GM18867 (cell line): ENCODE measurements around the gene RASSF4.

Source experiments
- ATAC-seq: cut with Tn5 transposase; IDR thresholded peaks from one replicate; pipeline ENCODE4 v1.9.1; 2021; ENCODE audit warnings: mild to moderate bottlenecking, moderate library complexity; ENCODE audit not compliant: unreplicated experiment

Gene RASSF4

DNA sequence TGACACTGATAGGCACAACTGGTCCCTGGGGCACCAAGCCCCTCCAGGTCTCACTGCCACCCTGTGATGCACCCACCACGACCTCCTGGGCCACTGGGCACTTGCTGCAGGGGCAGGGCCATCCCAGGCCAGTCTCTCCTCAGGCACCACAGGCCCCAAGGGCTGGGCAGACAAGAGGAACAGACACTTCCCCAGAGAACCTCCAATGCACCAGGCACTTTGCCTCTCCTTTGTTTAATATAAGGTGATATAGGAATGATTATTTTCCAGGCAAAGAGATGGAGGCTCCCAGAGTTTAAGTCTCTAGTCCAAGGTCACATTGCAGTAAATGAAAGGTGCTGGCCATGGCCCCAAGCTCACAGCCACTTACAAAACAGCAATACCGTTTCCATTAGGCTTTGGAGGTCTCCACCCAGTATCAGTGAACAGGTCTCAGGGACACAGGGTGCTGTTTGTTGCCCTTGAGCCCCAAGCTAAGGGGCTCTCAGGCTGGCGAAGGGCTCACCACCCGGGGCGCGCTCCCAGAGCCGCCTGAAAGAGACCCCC is 14.6 kb downstream of the RASSF4 start:
- peak; percentile 5 for ATAC-seq

DNA sequence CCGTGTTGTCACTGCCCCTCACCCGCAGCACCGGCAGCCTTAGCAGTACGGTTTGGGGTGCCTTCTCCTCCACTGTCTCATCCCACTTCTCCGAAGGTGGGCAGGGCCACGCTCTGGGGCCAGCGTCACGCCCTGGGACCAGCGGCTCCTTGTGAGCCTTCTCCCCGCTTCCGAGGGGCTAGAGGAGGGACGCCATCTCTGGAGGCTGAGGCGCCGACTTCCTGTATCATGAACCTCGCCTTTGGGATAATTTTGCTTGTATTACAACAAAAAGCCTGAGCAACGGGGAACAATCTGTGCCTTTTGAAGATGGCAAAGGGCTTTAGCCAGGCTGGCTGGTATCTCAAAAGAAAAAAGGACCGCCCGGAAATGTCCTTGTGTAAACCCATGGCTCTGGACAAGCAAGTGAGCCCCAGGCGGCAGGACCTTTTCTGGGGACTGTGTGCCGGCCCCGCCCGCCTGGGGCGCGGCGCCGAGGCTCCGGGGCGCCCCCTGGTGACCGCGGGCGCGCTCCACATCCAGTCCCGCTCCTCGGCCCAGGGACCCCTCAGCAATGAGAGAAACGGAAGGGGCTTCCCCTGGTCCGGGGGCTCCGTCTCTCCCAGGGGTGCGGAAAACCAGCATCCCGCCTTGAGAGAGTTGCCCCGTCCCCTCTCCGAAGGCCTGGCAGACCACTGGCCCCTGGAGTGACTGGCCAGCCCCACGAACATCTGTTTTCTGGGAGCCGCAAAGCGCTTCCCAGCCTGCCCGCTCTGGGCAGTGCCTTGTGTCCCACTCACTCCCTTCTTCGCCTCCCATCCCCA is 15.2 kb downstream of the RASSF4 start:
- ATAC-seq = peak; percentile 83

DNA sequence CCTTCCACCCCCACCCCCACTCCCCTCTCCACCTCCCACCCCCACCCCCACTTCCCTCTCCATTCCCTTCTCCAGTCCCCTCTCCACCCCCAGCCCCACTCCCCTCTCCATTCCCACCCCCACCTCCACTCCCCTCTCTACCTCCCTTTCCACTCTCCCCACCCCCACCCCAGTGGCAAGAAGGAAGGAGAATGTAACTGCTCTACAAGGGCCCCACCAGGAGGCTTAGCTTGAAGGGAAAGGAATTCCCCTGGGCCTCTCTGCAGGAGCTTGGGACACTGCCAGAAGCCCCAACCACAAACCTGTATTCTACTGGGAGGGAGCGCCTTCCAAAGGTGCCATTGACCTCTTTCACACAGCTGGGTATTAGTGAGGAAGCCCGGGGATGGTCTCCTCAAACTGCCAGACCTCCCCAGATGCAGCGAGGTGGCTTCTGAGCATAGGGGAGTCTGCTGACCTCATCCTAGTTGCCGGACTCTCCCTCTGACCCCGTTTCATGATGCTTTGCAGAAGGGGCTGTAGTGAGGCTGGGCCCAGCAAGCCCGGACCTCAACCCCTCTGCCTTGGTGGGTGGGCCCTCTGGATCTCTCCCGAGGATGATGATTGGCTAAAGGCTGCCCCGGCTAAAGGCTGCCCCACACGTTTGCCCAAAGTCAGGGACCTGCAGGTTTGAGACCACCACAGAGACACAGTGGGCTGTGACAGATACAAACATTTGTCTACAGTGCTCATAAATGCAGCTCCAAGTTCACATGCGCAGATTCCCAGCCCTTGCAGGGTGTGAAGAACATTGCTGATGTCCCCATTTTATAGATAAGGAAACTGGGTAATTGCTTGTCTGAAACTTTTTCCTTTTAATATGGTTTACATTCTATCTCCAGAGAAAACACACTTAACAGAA is 16.1 kb downstream of the RASSF4 start:
- ATAC-seq = no peak

DNA sequence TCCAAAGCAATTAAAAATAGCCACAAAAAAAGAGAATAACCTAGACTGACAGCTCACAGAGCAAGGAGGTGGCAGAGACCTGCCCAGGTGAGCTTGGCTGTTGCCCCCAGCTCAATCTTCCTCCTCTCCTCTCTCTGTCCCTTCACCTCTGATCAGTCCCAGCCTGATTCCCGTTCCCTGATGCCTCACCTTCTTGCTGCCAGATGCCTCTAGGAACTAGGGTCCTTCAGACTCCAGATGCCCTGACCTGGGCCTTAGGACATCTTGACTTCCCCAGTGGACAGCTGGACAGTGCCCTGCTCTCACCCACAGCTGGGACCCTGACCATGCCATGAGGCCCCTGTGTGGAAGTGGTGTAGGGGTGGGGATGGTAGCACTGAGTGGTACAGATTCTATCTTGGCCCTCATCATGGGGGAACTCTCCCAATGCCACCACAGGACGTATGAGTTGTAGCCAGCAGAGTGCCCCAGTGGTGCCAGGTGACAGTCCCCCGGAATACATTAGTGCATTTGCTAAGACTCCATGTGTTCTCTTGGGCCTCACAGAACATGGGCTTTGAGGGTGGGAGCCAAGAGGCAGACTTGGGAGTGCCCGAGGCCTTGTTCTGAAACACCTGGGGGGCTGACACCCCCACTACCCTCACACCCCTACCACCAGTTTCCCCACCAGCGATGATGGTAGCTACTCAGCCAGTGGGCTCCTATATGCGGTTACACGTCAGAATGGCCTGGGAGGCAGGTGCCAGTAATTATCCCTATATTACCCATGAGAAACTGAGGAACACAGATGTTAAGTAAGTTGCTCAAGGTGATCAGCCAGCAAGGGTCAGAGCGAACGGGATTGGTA is 17.0 kb downstream of the RASSF4 start:
- no peak for ATAC-seq

DNA sequence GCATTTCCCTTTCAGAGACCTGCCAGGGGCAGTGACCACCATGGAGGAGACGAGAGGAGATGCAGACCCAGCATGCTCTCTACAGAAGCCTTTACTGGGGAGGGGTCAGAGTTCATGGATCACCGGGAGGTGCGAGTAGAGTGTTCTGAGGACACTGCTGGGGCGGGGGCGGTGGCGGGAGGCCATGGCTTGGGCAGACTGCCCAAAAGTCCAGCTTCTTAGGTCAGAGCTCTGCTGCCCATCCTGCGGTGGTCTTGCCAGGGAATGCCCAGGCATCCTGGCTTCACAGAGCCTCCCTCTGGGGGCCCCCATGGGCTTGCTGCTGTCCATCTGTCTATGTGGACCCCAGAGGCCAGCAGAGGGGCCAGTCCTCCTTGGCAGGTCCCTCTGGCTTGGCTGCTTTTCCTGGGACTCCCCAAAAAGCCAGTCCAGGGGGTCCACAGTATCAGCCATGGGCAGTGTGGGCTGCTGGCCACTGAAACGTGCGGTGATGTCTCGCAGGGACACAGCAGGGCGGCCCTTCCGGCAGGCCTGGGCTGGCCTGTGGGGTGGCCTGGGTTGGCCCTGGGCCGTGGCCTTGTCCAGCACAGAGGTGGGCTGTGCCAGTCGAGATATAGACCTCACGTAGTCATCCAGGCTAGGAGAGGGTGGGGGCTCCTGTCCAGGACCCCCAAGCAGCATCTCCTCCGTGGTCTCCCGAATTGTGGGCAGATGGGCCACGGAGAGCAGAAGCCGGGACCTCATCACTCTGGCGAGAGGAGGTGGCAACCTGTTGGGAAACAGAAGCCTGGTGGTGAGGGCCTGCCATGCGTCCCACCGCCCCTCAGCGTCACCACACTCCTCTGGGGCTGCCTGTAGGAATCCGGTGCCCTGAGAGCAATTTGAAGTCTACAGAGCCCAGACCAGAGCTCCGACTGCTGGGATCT is 17.9 kb downstream of the RASSF4 start:
- ATAC-seq = no peak

DNA sequence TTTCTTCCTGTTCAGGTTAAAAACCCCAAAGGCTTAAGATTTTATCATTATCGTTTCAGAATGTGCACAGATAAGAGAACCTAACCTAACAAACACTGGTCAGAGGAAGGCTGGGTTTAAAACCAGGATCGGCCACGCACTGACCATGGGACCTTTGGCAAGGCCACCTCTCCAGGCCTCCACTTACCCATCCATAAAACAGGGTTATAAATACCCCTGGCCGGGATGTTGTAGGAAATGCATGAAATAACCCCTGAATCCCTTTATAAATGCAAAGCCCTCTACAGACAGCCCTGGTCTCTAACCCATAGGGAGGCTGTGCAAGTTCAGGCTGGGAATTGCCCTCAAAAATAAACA is 18.6 kb downstream of the RASSF4 start:
- no peak for ATAC-seq

DNA sequence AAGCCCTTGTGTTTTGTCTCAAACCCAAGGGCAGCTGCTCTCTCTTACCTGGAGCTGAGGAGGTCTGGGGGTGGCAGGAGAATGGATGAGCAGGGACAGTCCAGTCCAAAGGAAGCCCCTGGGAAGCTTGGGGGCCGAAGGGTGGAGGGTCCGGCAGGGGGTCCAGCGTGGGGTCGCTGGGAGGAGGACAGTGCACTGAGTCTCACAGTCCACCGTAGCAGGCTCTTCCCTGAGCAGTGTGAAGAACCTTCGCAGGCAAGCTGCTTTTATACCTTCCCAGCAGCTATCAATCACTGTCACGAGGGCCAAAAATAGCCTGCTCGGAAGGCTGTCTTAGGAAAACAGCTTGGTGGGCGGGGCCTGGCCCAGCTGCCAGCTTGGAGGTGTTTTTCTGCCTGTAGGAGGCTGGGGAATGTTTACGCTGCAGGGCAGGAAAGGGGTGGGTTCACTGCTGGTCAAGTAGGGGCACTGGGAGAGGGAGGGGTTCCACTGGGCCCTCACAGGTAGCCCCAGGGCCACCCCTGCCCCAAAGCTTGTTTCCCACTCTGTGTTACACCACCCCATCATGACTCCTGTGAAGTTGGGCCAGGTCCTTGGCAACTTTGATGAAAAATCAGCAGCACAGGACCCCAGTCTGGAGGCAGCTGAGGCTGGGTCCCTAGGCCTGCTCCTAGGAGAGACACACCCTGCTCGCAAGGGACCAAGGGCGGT is 19.1 kb downstream of the RASSF4 start, which contains the start of gene DEPP1:
Gene DEPP1, minus strand, starts transcription at position 240 of the 711 bp plus-strand sequence. CDS start 779 bp downstream, outside the sequence.
- no peak for ATAC-seq

DNA sequence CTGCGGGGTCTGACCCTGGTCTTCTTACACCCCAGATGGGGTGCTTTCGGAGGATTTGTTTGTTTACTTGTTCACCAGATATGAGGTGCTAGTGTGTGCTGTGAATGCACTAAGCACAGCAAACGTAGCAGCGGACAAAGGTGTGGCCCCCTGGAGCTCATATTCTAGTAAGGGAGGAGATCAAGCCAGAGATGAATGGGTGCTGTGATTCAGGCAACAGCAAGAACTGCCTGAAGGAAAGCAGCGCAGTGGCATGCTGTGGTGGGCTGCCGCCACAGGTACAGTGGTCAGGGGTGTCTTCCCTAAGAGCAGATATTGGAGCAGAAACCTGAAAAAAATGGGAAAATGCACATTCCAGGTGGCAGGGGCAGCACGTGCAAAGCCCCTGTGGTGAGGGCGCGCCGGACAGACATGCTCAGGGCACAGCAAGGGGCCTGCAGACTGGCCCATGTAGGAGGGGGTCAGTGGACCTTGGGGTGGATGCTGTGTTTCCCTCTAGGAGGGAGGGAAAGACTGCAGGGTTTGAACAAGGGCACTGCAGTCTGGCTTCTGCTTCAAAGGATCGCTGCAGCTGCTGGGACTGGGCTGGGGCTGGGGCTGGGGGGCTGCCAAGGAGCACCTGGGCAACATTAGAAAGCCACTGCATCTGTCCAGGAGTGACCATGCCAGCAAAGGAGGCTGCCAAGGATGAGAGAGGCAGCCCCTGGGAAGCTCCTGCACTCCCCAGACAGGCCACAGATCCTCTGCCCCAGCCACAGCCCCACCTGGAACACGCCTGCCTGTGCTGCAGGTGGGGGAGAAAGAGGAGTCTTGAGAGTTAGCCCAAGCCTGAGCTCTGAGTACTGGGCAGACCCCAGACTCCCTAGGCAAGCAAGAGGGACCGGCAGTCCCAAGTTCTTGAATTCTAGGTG is 19.9 kb downstream of the RASSF4 start:
- ATAC-seq = no peak

DNA sequence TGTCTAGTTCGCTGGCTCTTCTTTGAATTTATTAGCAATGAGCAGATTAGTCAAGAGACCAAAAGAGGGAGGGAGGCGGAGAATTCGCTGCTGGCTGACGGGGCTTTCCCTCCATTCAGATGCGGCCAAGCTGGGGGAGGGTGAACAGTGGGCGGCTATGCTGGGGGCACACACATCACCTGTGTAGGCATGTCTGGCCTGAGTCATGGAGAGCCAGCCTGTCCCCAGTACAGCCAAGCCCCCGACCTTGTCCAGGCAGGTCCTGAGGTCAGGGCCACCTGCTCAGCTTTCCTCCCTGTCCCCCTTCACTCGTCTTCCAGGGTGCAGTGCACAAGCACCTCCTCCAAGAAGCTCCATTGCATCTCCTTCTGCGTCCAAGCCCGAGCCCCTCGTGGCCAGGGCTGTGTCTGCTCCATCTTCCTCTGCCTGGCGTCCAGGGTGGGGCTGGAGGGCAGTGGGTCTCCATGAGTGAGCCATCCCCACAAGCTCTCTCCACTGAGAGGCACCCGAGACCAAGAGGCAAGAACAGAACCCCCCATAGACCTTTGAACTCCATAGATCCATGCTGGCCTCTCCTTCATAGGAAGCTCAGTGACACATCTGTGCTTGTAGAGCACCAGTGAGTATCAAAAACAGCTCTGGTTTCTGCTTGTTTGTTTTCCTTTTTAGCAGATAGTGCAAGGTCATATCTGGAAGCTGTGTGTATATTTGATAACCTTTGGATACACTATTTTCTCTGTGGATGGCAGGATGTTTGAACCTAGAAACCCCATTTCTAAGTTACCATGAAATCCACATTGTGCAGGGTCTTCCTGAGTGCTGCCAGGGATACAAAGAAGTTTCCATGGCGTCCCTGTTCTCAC is 20.9 kb downstream of the RASSF4 start:
- no peak for ATAC-seq

DNA sequence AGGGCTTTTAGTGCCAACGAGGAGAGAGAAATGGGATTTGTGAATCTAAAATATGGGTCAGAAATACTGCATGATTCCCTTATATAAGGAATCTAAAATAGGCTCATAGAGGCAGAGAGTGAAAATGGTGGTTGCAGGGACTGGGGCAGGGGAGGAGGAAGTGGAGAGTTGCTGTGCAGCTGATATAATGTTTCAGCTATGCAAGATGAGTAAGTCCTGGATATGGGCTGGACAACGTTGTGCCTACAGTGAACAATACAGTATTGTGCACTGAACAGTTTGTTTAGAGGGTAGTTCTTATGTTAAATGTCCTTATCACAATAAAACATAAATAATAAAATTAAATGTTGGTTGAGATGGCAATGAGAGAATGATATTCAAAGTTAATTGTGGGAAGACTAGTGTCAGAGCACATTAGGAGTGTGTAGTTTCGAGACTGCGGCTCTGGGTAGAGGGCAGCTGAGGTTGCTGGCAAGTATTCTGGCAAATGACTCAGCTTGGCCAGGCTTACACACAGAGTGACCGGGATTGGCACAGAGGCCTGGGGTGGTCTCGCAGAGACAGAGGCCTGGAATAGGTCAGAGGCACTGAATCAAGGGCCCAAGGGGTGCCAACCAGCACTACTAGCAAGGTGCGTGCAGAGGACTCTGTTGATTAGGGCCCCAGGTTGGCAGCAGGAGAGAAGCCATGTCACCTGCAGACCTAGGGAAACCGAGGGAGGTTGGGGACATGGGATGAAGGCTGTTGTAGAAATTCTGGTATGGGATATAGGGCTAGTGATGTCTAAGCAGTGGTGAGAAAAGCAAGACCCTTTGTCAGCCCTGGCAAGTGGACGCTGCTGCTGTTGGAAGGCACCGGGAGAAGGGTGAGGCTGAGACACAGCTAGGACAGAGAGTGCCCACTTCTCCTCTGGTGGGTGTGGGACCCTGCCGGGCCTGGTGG is 21.8 kb downstream of the RASSF4 start:
- ATAC-seq = peak; percentile 55

DNA sequence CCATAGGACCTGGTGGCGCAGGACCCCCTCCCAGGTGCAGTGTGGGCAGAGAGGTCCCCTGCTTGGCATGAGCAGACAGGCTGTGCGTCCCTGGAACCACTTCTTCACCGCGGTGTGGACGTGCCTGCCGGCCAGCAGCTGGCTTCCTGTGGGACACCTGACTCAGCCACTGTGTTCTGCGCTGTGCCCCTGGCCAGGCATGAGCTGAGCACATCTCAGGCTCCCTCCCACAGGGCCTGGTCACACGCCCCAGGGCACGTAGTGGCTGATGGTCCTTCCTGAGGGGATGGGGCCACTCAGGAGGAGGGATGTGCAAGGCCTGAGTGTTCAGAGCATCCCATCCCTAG is 22.5 kb downstream of the RASSF4 start:
- no peak for ATAC-seq

DNA sequence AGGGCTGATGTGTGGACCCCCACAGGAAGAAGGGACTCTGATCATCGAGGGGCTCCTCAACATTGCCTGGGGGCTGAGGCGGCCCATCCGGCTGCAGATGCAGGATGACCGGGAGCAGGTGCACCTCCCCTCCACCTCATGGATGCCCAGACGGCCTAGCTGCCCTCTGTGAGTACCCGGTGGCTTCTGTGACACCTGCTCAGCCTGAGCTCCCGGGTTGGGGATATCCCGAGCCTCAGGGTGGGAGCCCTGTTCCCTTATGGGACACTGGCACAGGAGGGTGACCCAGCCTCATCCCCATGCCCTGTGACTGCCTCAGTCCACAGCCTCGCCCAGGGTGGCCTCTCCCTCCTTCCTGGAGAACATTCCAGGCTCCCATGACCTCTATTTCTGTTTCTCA is 22.9 kb downstream of the RASSF4 start:
- ATAC-seq = no peak

DNA sequence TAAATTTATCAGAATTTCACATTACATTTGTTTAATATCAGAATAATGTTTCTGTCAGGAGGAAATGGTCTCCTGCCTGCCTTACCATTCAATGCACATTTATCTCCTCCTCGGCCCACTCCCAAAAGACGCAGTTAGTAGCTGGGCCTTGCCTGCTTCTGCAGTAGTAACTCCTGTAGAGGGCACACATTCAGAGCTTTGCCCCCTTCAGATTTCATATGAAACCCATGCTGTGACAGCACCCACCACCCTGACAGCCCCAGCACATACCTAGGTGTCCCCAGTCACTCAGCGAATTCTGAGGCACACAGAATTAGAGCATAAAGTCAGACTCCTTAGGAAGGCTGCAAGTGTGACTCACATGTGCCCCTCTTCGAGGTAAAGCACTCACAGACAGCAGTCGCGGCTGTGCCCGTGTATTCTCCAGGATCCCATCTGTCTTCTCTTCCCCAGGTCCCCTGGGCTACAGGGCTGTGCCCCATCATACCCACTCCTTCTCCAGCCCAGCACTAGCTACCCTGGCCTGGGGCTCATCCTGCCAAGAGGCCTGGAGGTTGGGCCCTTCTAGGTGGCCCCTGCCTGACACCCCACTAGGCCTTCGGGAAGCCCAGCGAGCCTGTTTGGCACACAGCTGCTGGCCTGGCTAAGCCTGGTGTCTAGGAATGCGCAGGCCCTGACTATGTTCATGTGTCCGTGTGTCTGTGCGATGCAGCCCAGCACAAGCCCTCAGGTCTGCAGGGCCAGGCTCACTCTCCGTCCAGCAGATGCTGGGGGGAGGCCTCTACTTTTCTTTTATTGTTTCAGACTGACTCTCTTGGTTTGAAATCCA is 23.7 kb downstream of the RASSF4 start:
- no peak for ATAC-seq

DNA sequence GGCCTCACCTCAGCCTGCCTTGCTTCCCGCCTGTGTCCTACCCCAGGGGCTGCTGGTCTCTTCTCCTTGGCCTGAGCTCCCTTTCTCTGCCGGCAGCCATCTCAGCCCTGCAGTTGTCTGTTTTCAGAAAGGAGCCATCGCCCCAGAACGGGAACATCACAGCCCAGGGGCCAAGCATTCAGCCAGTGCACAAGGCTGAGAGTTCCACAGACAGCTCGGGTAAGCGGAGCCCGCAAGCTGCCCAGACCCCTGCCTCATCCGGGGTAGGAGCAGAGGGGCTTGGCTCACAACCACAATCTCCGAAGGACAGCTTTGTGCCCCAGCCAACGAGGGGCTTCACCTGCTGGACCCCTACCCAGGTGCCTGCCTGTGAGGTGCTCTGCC is 24.3 kb downstream of the RASSF4 start:
- ATAC-seq = no peak

DNA sequence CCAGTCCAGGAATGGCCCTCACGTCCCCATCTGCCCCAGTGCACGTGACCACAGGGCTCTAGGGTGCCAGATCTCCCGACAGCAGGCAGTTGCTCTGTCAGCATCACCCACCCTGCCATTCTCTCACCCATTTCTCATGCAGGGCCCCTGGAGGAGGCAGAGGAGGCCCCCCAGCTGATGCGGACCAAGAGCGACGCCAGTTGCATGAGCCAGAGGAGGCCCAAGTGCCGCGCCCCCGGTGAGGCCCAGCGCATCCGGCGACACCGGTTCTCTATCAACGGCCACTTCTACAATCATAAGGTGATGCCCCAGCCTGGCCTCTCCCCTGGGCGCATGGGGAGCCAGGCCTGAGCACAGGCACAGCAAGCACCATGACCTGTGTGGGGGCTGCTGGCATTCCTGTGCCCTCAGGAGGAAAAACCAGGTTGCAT is 25.1 kb downstream of the RASSF4 start:
- no peak for ATAC-seq
